Measurements from ENCODE around the gene SCGB3A1.

DNA sequence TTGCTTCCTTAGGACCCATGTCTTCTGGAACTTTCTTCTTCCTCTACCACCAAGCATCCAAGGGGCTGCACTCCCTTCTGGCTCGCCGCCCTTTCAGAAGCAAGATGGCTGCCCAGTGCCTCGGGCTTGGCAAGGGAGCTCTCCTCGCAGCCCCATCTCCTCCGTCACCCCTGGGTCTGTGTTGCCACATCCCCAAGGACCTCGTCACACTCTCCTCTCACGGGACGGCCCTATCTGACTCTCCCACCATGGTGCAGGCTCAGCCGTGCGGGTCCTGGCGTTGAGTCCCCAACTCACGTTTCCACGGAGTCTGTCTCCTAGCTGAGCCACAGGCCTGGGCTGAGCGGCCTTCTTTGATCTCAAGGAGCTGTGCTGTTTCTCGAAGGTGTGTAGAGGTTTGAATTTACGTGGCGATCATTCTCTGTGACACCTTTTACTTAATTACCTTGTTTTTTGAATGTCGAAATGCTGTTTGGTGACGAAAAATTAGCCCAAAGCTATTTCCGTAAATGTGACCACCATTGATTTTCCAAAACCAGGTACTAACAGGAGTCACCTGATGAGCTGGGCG is 15.0 kb upstream of the SCGB3A1 start:
- TF ChIP-seq, protein P1, sequence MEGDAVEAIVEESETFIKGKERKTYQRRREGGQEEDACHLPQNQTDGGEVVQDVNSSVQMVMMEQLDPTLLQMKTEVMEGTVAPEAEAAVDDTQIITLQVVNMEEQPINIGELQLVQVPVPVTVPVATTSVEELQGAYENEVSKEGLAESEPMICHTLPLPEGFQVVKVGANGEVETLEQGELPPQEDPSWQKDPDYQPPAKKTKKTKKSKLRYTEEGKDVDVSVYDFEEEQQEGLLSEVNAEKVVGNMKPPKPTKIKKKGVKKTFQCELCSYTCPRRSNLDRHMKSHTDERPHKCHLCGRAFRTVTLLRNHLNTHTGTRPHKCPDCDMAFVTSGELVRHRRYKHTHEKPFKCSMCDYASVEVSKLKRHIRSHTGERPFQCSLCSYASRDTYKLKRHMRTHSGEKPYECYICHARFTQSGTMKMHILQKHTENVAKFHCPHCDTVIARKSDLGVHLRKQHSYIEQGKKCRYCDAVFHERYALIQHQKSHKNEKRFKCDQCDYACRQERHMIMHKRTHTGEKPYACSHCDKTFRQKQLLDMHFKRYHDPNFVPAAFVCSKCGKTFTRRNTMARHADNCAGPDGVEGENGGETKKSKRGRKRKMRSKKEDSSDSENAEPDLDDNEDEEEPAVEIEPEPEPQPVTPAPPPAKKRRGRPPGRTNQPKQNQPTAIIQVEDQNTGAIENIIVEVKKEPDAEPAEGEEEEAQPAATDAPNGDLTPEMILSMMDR (IDR thresholded peaks at IDR 0.05), result peak in 1 of 12 donors; percentile 3
- TF ChIP-seq POLR2A (IDR thresholded peaks at IDR 0.05), result no peak
